ENCODE data around the gene SIRT1. TPM values are rescaled to one million over a fixed set of nuclear protein-coding genes. Genes with fewer than 3 reads are reported as not detected.
"Not testable (repeated sequence)": the region's sequence is repeated elsewhere in the genome, so short reads cannot be mapped to it uniquely, and the experiment has no call there.

Gene SIRT1
- total RNA-seq, 1 experiment from 2014 or later, result 83.8 TPM

DNA sequence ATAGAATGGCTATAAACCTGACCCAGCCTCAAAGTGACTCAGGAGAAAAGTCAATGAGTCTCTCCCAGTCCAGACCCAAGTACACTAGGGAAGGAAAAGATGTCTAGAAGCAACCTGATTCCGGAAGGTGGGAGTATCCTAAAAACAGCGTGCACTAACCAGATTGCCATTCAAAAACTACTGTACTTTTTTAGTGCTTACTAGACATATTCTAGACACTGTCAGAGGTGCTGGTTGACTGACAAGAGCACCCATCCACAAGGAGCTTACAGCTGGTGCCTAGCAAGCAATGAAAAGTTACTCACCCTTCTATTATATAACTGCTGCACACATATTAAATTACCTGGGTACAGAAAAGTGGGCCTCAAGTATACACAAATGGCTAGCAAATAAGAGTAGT, 81.0 kb downstream of the SIRT1 start:
- Histone ChIP-seq H2BK12ac (ENCODE audit: insufficient read length, low read depth, low read length) (no peak overlapping the region), H2AFZ (ENCODE audit: low read length) (no peak overlapping the region), H3T11ph (ENCODE audit: low read length) (no peak overlapping the region), H3K9me3 (ENCODE audit: control insufficient read depth, low read depth, low read length) (no peaks in the 10 kb centered on the region), H3K23me2 (ENCODE audit: insufficient read length, low read depth, low read length, poor library complexity, severe bottlenecking) (no peaks in the 10 kb centered on the region), H3K18ac (ENCODE audit: insufficient read length, low read depth, low read length) (no peak overlapping the region), H3K4me1 (ENCODE audit: insufficient read depth, low read length) (no peaks in the 10 kb centered on the region), H3K4ac (ENCODE audit: low read depth, low read length) (no peak overlapping the region), H3K79me1 (ENCODE audit: insufficient read depth, low read depth, low read length, poor library complexity, severe bottlenecking) (no peaks in the 10 kb centered on the region), H2BK120ac (ENCODE audit: low read depth, low read length, poor library complexity, severe bottlenecking) (no peak overlapping the region), H3K9ac (ENCODE audit: extremely low read depth, insufficient read length, low read length) (no peak overlapping the region), H3K14ac (ENCODE audit: insufficient read depth, low read length) (no peak overlapping the region), H3K27ac (ENCODE audit: insufficient read length, low read depth, low read length) (no peak overlapping the region), H2BK5ac (ENCODE audit: insufficient read length, low read length) (no peak overlapping the region), H3K27me3 (ENCODE audit: insufficient read depth, low read length) (no peaks in the 10 kb centered on the region), H4K91ac (ENCODE audit: insufficient read length, low read depth, low read length) (no peak overlapping the region), H2AK5ac (ENCODE audit: insufficient read length, low read length) (no peak overlapping the region), H3K4me2 (ENCODE audit: insufficient read depth, insufficient read length, low read length) (no peak overlapping the region), H4K20me1 (ENCODE audit: control insufficient read depth, insufficient read depth, insufficient read length) (no peaks in the 10 kb centered on the region), H4K5ac (ENCODE audit: insufficient read length, low read depth, low read length) (no peak overlapping the region), H3K79me2 (ENCODE audit: insufficient read depth, low read length) (no peaks in the 10 kb centered on the region), H3K23ac (ENCODE audit: insufficient read length, low read depth, low read length) (no peak overlapping the region), H3K56ac (ENCODE audit: insufficient read length, low read depth, low read length) (no peak overlapping the region), H4K8ac (replicated peaks; ENCODE audit: insufficient read length, low read depth, low read length) (no peak overlapping the region), H2BK15ac (ENCODE audit: low read depth, low read length) (no peak overlapping the region), H2BK20ac (ENCODE audit: low read depth, low read length, poor library complexity, severe bottlenecking) (peak overlapping the region; percentile 75)
- Mint-ChIP-seq H3K4me3 (no peak overlapping the region), H3K27me3 (ENCODE audit: low read depth) (no peaks in the 10 kb centered on the region), H3K36me3 (ENCODE audit: insufficient read depth in 1 of 3, low read depth in 3 of 3) (peaks cover 7 to 40% (median 27%) of the 10 kb centered on the region in 3 experiments; a peak in 6 of 7 replicates), H3K4me1 (peaks cover 15 to 21% of the 10 kb centered on the region in 2 experiments), H3K9me3 (peaks cover 0 to 1% of the 10 kb centered on the region in 2 experiments; a peak in 3 of 5 replicates), H3K27ac (no peak overlapping the region)
- no peak for DNase-seq
- TF ChIP-seq, protein P1, sequence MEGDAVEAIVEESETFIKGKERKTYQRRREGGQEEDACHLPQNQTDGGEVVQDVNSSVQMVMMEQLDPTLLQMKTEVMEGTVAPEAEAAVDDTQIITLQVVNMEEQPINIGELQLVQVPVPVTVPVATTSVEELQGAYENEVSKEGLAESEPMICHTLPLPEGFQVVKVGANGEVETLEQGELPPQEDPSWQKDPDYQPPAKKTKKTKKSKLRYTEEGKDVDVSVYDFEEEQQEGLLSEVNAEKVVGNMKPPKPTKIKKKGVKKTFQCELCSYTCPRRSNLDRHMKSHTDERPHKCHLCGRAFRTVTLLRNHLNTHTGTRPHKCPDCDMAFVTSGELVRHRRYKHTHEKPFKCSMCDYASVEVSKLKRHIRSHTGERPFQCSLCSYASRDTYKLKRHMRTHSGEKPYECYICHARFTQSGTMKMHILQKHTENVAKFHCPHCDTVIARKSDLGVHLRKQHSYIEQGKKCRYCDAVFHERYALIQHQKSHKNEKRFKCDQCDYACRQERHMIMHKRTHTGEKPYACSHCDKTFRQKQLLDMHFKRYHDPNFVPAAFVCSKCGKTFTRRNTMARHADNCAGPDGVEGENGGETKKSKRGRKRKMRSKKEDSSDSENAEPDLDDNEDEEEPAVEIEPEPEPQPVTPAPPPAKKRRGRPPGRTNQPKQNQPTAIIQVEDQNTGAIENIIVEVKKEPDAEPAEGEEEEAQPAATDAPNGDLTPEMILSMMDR (conservative IDR thresholded peaks at IDR 0.05), result no peak
- WGBS (ENCODE audit: extremely low coverage, insufficient read length, low lambda C conversion rate), result no CpG with 5 or more reads among the region's 2 CpGs

DNA sequence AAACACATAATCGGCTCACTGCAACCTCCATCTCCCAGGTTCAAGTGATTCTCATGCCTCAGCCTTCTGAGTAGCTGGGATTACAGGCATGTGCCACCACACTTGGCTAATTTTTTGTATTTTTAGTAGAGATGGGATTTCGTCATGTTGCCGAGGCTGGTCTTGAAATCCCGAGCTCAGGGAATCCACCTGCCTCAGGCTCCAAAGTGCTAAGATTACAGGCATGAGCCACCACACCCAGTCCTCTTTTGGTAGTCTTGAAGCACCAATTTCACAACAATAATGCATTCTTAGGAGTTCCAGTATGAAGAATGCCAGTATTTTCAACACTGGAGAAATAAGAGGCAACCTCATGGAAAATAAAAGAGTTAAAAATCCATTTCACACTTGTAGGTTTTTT, 81.6 kb downstream of the SIRT1 start:
- not testable (repeated sequence) for H3K9ac ChIP-seq (ENCODE audit: extremely low read depth, insufficient read length, low read length); H3K27ac ChIP-seq (ENCODE audit: insufficient read length, low read depth, low read length); H3K27me3 ChIP-seq (ENCODE audit: insufficient read depth, low read length); H3K18ac ChIP-seq (ENCODE audit: insufficient read length, low read depth, low read length); H2BK12ac ChIP-seq (ENCODE audit: insufficient read length, low read depth, low read length); H3K4me2 ChIP-seq (ENCODE audit: insufficient read depth, insufficient read length, low read length); H3T11ph ChIP-seq (ENCODE audit: low read length); H2BK120ac ChIP-seq (ENCODE audit: low read depth, low read length, poor library complexity, severe bottlenecking); H3K23me2 ChIP-seq (ENCODE audit: insufficient read length, low read depth, low read length, poor library complexity, severe bottlenecking); H3K79me2 ChIP-seq (ENCODE audit: insufficient read depth, low read length); H3K79me1 ChIP-seq (ENCODE audit: insufficient read depth, low read depth, low read length, poor library complexity, severe bottlenecking); H3K27me3 Mint-ChIP-seq (ENCODE audit: low read depth); H3K14ac ChIP-seq (ENCODE audit: insufficient read depth, low read length); H3K27ac Mint-ChIP-seq; H2BK15ac ChIP-seq (ENCODE audit: low read depth, low read length); H3K56ac ChIP-seq (ENCODE audit: insufficient read length, low read depth, low read length); H2BK20ac ChIP-seq (ENCODE audit: low read depth, low read length, poor library complexity, severe bottlenecking); H4K5ac ChIP-seq (ENCODE audit: insufficient read length, low read depth, low read length); H2AK5ac ChIP-seq (ENCODE audit: insufficient read length, low read length); H3K9me3 ChIP-seq (ENCODE audit: control insufficient read depth, low read depth, low read length); H3K4me3 Mint-ChIP-seq; H3K9me3 Mint-ChIP-seq; DNase-seq; H3K4ac ChIP-seq (ENCODE audit: low read depth, low read length); H2BK5ac ChIP-seq (ENCODE audit: insufficient read length, low read length); H2AFZ ChIP-seq (ENCODE audit: low read length); H4K20me1 ChIP-seq (ENCODE audit: control insufficient read depth, insufficient read depth, insufficient read length); H3K4me1 ChIP-seq (ENCODE audit: insufficient read depth, low read length); H3K23ac ChIP-seq (ENCODE audit: insufficient read length, low read depth, low read length); H4K91ac ChIP-seq (ENCODE audit: insufficient read length, low read depth, low read length); H4K8ac ChIP-seq (replicated peaks; ENCODE audit: insufficient read length, low read depth, low read length)
- no CpG with 5 or more reads among the region's 4 CpGs for WGBS (ENCODE audit: extremely low coverage, insufficient read length, low lambda C conversion rate)
- Mint-ChIP-seq H3K36me3 (ENCODE audit: insufficient read depth in 1 of 3, low read depth in 3 of 3) (peaks cover 11 to 41% (median 26%) of the 10 kb centered on the region in 3 experiments), H3K4me1 (peaks cover 15 to 21% of the 10 kb centered on the region in 2 experiments)
